Left ventricle myocardium inferior (tissue), 1 donor: ENCODE measurements around the gene GRB7. TPM values are rescaled to one million over a fixed set of nuclear protein-coding genes. Genes with fewer than 3 reads are reported as not detected.

Experiments used
- DNase-seq: peaks from one replicate; pipeline ENCODE4 v3.0.0-alpha.2; 2020
- H3K27ac ChIP-seq: fragments of 200-600 bp; replicated peaks from 2 replicates; pipeline ENCODE4 v1.8.0; 2021
- H3K27me3 ChIP-seq: fragments of 200-600 bp; 2 replicates; pipeline ENCODE4 v1.8.0; 2021; ENCODE audit warnings: low read depth
- H3K36me3 ChIP-seq: fragments of 200-600 bp; 2 replicates; pipeline ENCODE4 v1.8.0; 2021
- H3K4me1 ChIP-seq: fragments of 200-600 bp; 2 replicates; pipeline ENCODE4 v1.8.0; 2021
- H3K4me3 ChIP-seq: fragments of 200-600 bp; 2 replicates; pipeline ENCODE4 v1.8.0; 2021; ENCODE audit warnings: mild to moderate bottlenecking, moderate library complexity
- H3K9me3 ChIP-seq: fragments of 200-600 bp; replicated peaks from 2 replicates; pipeline ENCODE4 v1.8.0; 2021
- CTCF ChIP-seq: fragments of 200-600 bp; IDR thresholded peaks from 2 replicates; pipeline ENCODE4 v1.8.0; 2021; ENCODE audit warnings: antibody characterized with exemption, mild to moderate bottlenecking, borderline replicate concordance
- intact Hi-C: fragments of 100-400 bp; cut with micrococcal nuclease; formaldehyde crosslinking; loops from one replicate; pipeline ENCODE4 v1.11.0; 2022
- long read RNA-seq: library from polyadenylated mRNA; unstranded; transcript quantifications from one replicate; pipeline ENCODE4 v2.0.0, GENCODE V29; 2021
- total RNA-seq: library from RNA; stranded (reverse); fragmentation: NEBNext Ultra II Directional; extraction: Animal tissue kit (Norgen Biotek cat#: 25700); gene quantifications from one replicate; pipeline ENCODE4 v1.2.1, GENCODE V29; 2021
- donor health status: DM: no; HTN: yes; CAD: no; lungs with severe emphysema.

GRB7 gene
- total RNA-seq = 1.1 TPM
- long read RNA-seq, partial matches to known transcripts = 0 of 5 reads
- long read RNA-seq, other reads (novel, unspliced or antisense) = 2 of 5 reads

- H3K27ac ChIP-seq = no peak within 1 kb of the TSS
- H3K27me3 ChIP-seq = peaks cover 70% of the 10 kb centered on the region
- TF ChIP-seq CTCF = no peak
- no peak for DNase-seq
- H3K9me3 ChIP-seq = no peaks in the 10 kb centered on the region
- no peaks in the 10 kb centered on the region for H3K36me3 ChIP-seq
- intact Hi-C loops = no loop called here
- H3K4me3 ChIP-seq = peak within 1 kb of the TSS; percentile 57
- H3K4me1 ChIP-seq = peaks cover 42% of the 10 kb centered on the region
Measured at GRCh38 chr17:39737760-39738567, at the start of gene GRB7. Gene GRB7, plus strand, starts transcription at chr17:39737938. Its CDS starts 4,364 bp downstream, at chr17:39742302.

- DNase-seq = no peak
- intact Hi-C loops = no loop called here
- peak overlapping the region; percentile 74 for H3K4me3 ChIP-seq
- no peaks in the 10 kb centered on the region for H3K9me3 ChIP-seq
- H3K27me3 ChIP-seq = no peaks in the 10 kb centered on the region
- peaks cover 24% of the 10 kb centered on the region for H3K36me3 ChIP-seq
- peak overlapping the region; percentile 95 for H3K27ac ChIP-seq
- TF ChIP-seq CTCF = no peak
- H3K4me1 ChIP-seq = peaks cover 24% of the 10 kb centered on the region
Measured at GRCh38 chr17:39688475-39688835, 49.3 kb upstream of the GRB7 start.

- H3K9me3 ChIP-seq = no peaks in the 10 kb centered on the region
- DNase-seq = no peak
- no peaks in the 10 kb centered on the region for H3K27me3 ChIP-seq
- H3K27ac ChIP-seq = no peak overlapping the region
- no peak for TF ChIP-seq CTCF
- H3K4me3 ChIP-seq = peak overlapping the region; percentile 74
- H3K36me3 ChIP-seq = peaks cover 20% of the 10 kb centered on the region
- intact Hi-C loops = no loop called here
- H3K4me1 ChIP-seq = peaks cover 24% of the 10 kb centered on the region
Measured at GRCh38 chr17:39688945-39689344, 48.8 kb upstream of the GRB7 start.

GRCh38 chr17:39694593-39694992, 43.1 kb upstream of the GRB7 start:
- H3K9me3 ChIP-seq = no peaks in the 10 kb centered on the region
- no peaks in the 10 kb centered on the region for H3K27me3 ChIP-seq
- peaks cover 6% of the 10 kb centered on the region for H3K4me1 ChIP-seq
- H3K36me3 ChIP-seq = no peaks in the 10 kb centered on the region
- no peak overlapping the region for H3K27ac ChIP-seq
- no peak for DNase-seq
- intact Hi-C loops = no loop called here
- H3K4me3 ChIP-seq = no peak overlapping the region
- no peak for TF ChIP-seq CTCF

- Histone ChIP-seq H3K9me3 (no peaks in the 10 kb centered on the region), H3K4me3 (no peak overlapping the region), H3K27me3 (no peaks in the 10 kb centered on the region), H3K27ac (no peak overlapping the region), H3K36me3 (no peaks in the 10 kb centered on the region), H3K4me1 (peaks cover 11% of the 10 kb centered on the region)
- DNase-seq = no peak
- intact Hi-C loops = no loop called here
- TF ChIP-seq CTCF = no peak
Measured at GRCh38 chr17:39695089-39695474, 42.7 kb upstream of the GRB7 start.
